ENCODE results near the gene YAP1. TPM values are rescaled to one million over a fixed set of nuclear protein-coding genes. Genes with fewer than 3 reads are reported as not detected.
A peak's percentile ranks its signal among the peaks of the same experiment; 100 is the strongest.

YAP1 gene
- total and polyA plus RNA-seq, 4 experiments from 2014 or later = 0.44 to 0.75 TPM; not detected in 2

- no peaks in the 10 kb centered on the region for H3K36me3 ChIP-seq (ENCODE audit: insufficient read depth, low read length)
- Mint-ChIP-seq H3K27ac (no peak overlapping the region), H3K9me3 (peaks cover 0 to 5% (median under 1%) of the 10 kb centered on the region in 8 donors), H3K4me1 (no peaks in the 10 kb centered on the region), H3K4me3 (no peak overlapping the region), H3K36me3 (no peaks in the 10 kb centered on the region), H3K27me3 (peaks cover under 1 to 4% of the 10 kb centered on the region in 2 donors)
- no peaks in the 10 kb centered on the region for H3K9me3 ChIP-seq (ENCODE audit: control insufficient read depth in 1 of 2, low read length in 2 of 2)
- ChIA-PET POLR2A (ENCODE audit: partially characterized antibody) (no interaction called here), CTCF (ENCODE audit: partially characterized antibody) (no interaction called here)
- H3K27ac ChIP-seq (ENCODE audit: low read depth, low read length) = no peak overlapping the region
- intact Hi-C loops (cut with micrococcal nuclease) = no loop called here
- H3K4me3 ChIP-seq (ENCODE audit: low read length in 2 of 2) = no peak overlapping the region
- no peak for DNase-seq
- no peaks in the 10 kb centered on the region for H3K27me3 ChIP-seq (ENCODE audit: insufficient read depth, low read length)
- no peaks in the 10 kb centered on the region for H3K4me1 ChIP-seq (ENCODE audit: insufficient read depth, low read length)
These were observed 30.6 kb upstream of the YAP1 start for GRCh38 chr11:102079625-102080024.

GRCh38 chr11:102081313-102081712, 28.9 kb upstream of the YAP1 start:
- DNase-seq = no peak
- Mint-ChIP-seq H3K27ac (no peak overlapping the region), H3K36me3 (no peaks in the 10 kb centered on the region), H3K4me3 (no peak overlapping the region), H3K4me1 (no peaks in the 10 kb centered on the region), H3K27me3 (peaks cover 3 to 6% of the 10 kb centered on the region in 2 donors), H3K9me3 (peaks cover 0 to 4% (median 0%) of the 10 kb centered on the region in 8 donors)
- Histone ChIP-seq H3K27ac (ENCODE audit: low read depth, low read length) (no peak overlapping the region), H3K36me3 (ENCODE audit: insufficient read depth, low read length) (no peaks in the 10 kb centered on the region), H3K4me3 (ENCODE audit: low read length in 2 of 2) (no peak overlapping the region), H3K9me3 (ENCODE audit: control insufficient read depth in 1 of 2, low read length in 2 of 2) (no peaks in the 10 kb centered on the region), H3K27me3 (ENCODE audit: insufficient read depth, low read length) (no peaks in the 10 kb centered on the region), H3K4me1 (ENCODE audit: insufficient read depth, low read length) (no peaks in the 10 kb centered on the region)
- POLR2A ChIA-PET (ENCODE audit: partially characterized antibody) = no interaction called here
- CTCF ChIA-PET (ENCODE audit: partially characterized antibody) = no interaction called here
- intact Hi-C loops (cut with micrococcal nuclease) = no loop called here

- peaks cover 0 to 3% (median 0%) of the 10 kb centered on the region in 8 donors for H3K9me3 Mint-ChIP-seq
- H3K27ac Mint-ChIP-seq = no peak overlapping the region
- Histone ChIP-seq H3K9me3 (ENCODE audit: control insufficient read depth in 1 of 2, low read length in 2 of 2) (no peaks in the 10 kb centered on the region), H3K27ac (ENCODE audit: low read depth, low read length) (no peak overlapping the region), H3K4me1 (ENCODE audit: insufficient read depth, low read length) (no peaks in the 10 kb centered on the region), H3K36me3 (ENCODE audit: insufficient read depth, low read length) (no peaks in the 10 kb centered on the region), H3K27me3 (ENCODE audit: insufficient read depth, low read length) (no peaks in the 10 kb centered on the region), H3K4me3 (ENCODE audit: low read length in 2 of 2) (no peak overlapping the region)
- no peak for DNase-seq
- H3K27me3 Mint-ChIP-seq = peaks cover 5 to 8% of the 10 kb centered on the region in 2 donors
- intact Hi-C loops (cut with micrococcal nuclease) = no loop called here
- no peak overlapping the region for H3K4me3 Mint-ChIP-seq
- ChIA-PET POLR2A (ENCODE audit: partially characterized antibody) (no interaction called here), CTCF (ENCODE audit: partially characterized antibody) (no interaction called here)
- no peaks in the 10 kb centered on the region for H3K36me3 Mint-ChIP-seq
- H3K4me1 Mint-ChIP-seq = peaks cover 0 to 4% (median 0%) of the 10 kb centered on the region in 4 donors
These were observed 24.2 kb upstream of the YAP1 start for GRCh38 chr11:102085864-102086551.

- no peaks in the 10 kb centered on the region for H3K9me3 ChIP-seq (ENCODE audit: control insufficient read depth in 1 of 2, low read length in 2 of 2)
- no peak for DNase-seq
- Mint-ChIP-seq H3K9me3 (no peaks in the 10 kb centered on the region), H3K27me3 (peaks cover 0 to 3% of the 10 kb centered on the region in 2 donors), H3K36me3 (no peaks in the 10 kb centered on the region), H3K4me1 (no peaks in the 10 kb centered on the region), H3K4me3 (no peak overlapping the region), H3K27ac (no peak overlapping the region)
- no peaks in the 10 kb centered on the region for H3K27me3 ChIP-seq (ENCODE audit: insufficient read depth, low read length)
- POLR2A ChIA-PET (ENCODE audit: partially characterized antibody) = no interaction called here
- intact Hi-C loops (cut with micrococcal nuclease) = no loop called here
- no peaks in the 10 kb centered on the region for H3K4me1 ChIP-seq (ENCODE audit: insufficient read depth, low read length)
- H3K27ac ChIP-seq (ENCODE audit: low read depth, low read length) = no peak overlapping the region
- H3K4me3 ChIP-seq (ENCODE audit: low read length in 2 of 2) = no peak overlapping the region
- no peaks in the 10 kb centered on the region for H3K36me3 ChIP-seq (ENCODE audit: insufficient read depth, low read length)
- CTCF ChIA-PET (ENCODE audit: partially characterized antibody) = no interaction called here
These were observed 13.1 kb upstream of the YAP1 start for GRCh38 chr11:102097186-102097585.

GRCh38 chr11:102099755-102100154, 10.5 kb upstream of the YAP1 start:
- no peaks in the 10 kb centered on the region for H3K4me1 Mint-ChIP-seq
- Histone ChIP-seq H3K4me3 (ENCODE audit: low read length in 2 of 2) (no peak overlapping the region), H3K27ac (ENCODE audit: low read depth, low read length) (no peak overlapping the region), H3K36me3 (ENCODE audit: insufficient read depth, low read length) (no peaks in the 10 kb centered on the region), H3K9me3 (ENCODE audit: control insufficient read depth in 1 of 2, low read length in 2 of 2) (no peaks in the 10 kb centered on the region), H3K27me3 (ENCODE audit: insufficient read depth, low read length) (no peaks in the 10 kb centered on the region), H3K4me1 (ENCODE audit: insufficient read depth, low read length) (no peaks in the 10 kb centered on the region)
- H3K4me3 Mint-ChIP-seq = no peak overlapping the region
- POLR2A ChIA-PET (ENCODE audit: partially characterized antibody) = no interaction called here
- H3K9me3 Mint-ChIP-seq = peaks cover 0 to under 1% (median 0%) of the 10 kb centered on the region in 8 donors
- H3K27ac Mint-ChIP-seq = no peak overlapping the region
- DNase-seq = no peak
- CTCF ChIA-PET (ENCODE audit: partially characterized antibody) = no interaction called here
- intact Hi-C loops (cut with micrococcal nuclease) = no loop called here
- peaks cover 9 to 10% of the 10 kb centered on the region in 2 donors for H3K27me3 Mint-ChIP-seq
- H3K36me3 Mint-ChIP-seq = no peaks in the 10 kb centered on the region

GRCh38 chr11:102108734-102109440, 1.4 kb upstream of the YAP1 start:
- Mint-ChIP-seq H3K9me3 (peaks cover 0 to 2% (median 0%) of the 10 kb centered on the region in 8 donors), H3K27ac (no peak overlapping the region), H3K27me3 (peaks cover 26 to 28% of the 10 kb centered on the region in 2 donors), H3K4me1 (peaks cover 5 to 12% (median 8%) of the 10 kb centered on the region in 4 donors), H3K36me3 (peaks cover 0 to 7% of the 10 kb centered on the region in 2 donors), H3K4me3 (peak overlapping the region; percentile 39 to 97 (median 94))
- H3K4me3 ChIP-seq (ENCODE audit: low read length in 2 of 2) = no peak overlapping the region
- intact Hi-C loops (cut with micrococcal nuclease) = no loop called here
- H3K4me1 ChIP-seq (ENCODE audit: insufficient read depth, low read length) = peaks cover 12% of the 10 kb centered on the region
- no peaks in the 10 kb centered on the region for H3K9me3 ChIP-seq (ENCODE audit: control insufficient read depth in 1 of 2, low read length in 2 of 2)
- no peak overlapping the region for H3K27ac ChIP-seq (ENCODE audit: low read depth, low read length)
- ChIA-PET CTCF (ENCODE audit: partially characterized antibody) (no interaction called here), POLR2A (ENCODE audit: partially characterized antibody) (no interaction called here)
- peaks cover 11% of the 10 kb centered on the region for H3K27me3 ChIP-seq (ENCODE audit: insufficient read depth, low read length)
- no peaks in the 10 kb centered on the region for H3K36me3 ChIP-seq (ENCODE audit: insufficient read depth, low read length)
- DNase-seq = no peak

- ChIA-PET CTCF (ENCODE audit: partially characterized antibody) (no interaction called here), POLR2A (ENCODE audit: partially characterized antibody) (no interaction called here)
- H3K9me3 Mint-ChIP-seq = peaks cover 0 to 2% (median 0%) of the 10 kb centered on the region in 8 donors
- H3K27ac Mint-ChIP-seq = no peak overlapping the region
- peaks cover 11% of the 10 kb centered on the region for H3K27me3 ChIP-seq (ENCODE audit: insufficient read depth, low read length)
- intact Hi-C loops (cut with micrococcal nuclease) = loop anchor here (2.0 kb wide), 1 partner anchor 196 kb away; the partner anchor contains the start of gene CEP126
- peaks cover 24 to 29% of the 10 kb centered on the region in 2 donors for H3K27me3 Mint-ChIP-seq
- peaks cover 12% of the 10 kb centered on the region for H3K4me1 ChIP-seq (ENCODE audit: insufficient read depth, low read length)
- H3K9me3 ChIP-seq (ENCODE audit: control insufficient read depth in 1 of 2, low read length in 2 of 2) = no peaks in the 10 kb centered on the region
- peak overlapping the region in 3 of 8 donors; percentile 69 to 91 (median 84) for H3K4me3 Mint-ChIP-seq
- H3K36me3 Mint-ChIP-seq = peaks cover 0 to 7% of the 10 kb centered on the region in 2 donors
- peaks cover 5 to 12% (median 8%) of the 10 kb centered on the region in 4 donors for H3K4me1 Mint-ChIP-seq
- peak overlapping the region in 1 of 2 donors; percentile 55 for H3K4me3 ChIP-seq (ENCODE audit: low read length in 2 of 2)
- peak in 1 of 5 donors; percentile 4 for DNase-seq
- no peak overlapping the region for H3K27ac ChIP-seq (ENCODE audit: low read depth, low read length)
- H3K36me3 ChIP-seq (ENCODE audit: insufficient read depth, low read length) = no peaks in the 10 kb centered on the region
These were observed 439 bp downstream of the YAP1 start for GRCh38 chr11:102110761-102111010.

All from CD4-positive, alpha-beta memory T cell (primary cell).